NOMO-1 treated with dmso at 0.1 percent for 144 hours (cell line): Measurements from ENCODE around the gene RGS6.

ENCODE experiments used
- DNase-seq: peaks from one replicate; lab custom pipeline; 2025; ENCODE audit not compliant: unreplicated experiment; lab: John Stamatoyannopoulos, UW

Gene RGS6

GRCh38 chr14:72615451-72616121 lies 683.4 kb downstream of the RGS6 start:
- no peak for DNase-seq
